GM18861 (cell line): ENCODE measurements around the gene PLEKHM3.

Source experiments
- ATAC-seq: cut with Tn5 transposase; IDR thresholded peaks from one replicate; pipeline ENCODE4 v1.9.1; 2021; ENCODE audit not compliant: unreplicated experiment

The PLEKHM3 gene

GRCh38 chr2:207993151-207993763 lies 32.1 kb downstream of the PLEKHM3 start:
- ATAC-seq, result no peak

- ATAC-seq, result no peak
Observed at GRCh38 chr2:207991944-207992343, 33.4 kb downstream of the PLEKHM3 start.

- ATAC-seq, result no peak
Observed at GRCh38 chr2:207990784-207991183, 34.5 kb downstream of the PLEKHM3 start.

GRCh38 chr2:207988975-207989374 lies 36.4 kb downstream of the PLEKHM3 start:
- ATAC-seq, result no peak

- ATAC-seq, result no peak
Observed at GRCh38 chr2:207987025-207987716, 38.2 kb downstream of the PLEKHM3 start.

- no peak for ATAC-seq
Observed at GRCh38 chr2:207984765-207985480, 40.4 kb downstream of the PLEKHM3 start.

- ATAC-seq, result peak; percentile 81
Observed at GRCh38 chr2:207983641-207984042, 41.7 kb downstream of the PLEKHM3 start.

GRCh38 chr2:207978177-207978948 lies 47.0 kb downstream of the PLEKHM3 start:
- ATAC-seq, result no peak

- ATAC-seq, result no peak
Observed at GRCh38 chr2:207975921-207976320, 49.4 kb downstream of the PLEKHM3 start.

GRCh38 chr2:207974216-207974605 lies 51.1 kb downstream of the PLEKHM3 start:
- no peak for ATAC-seq

- no peak for ATAC-seq
Observed at GRCh38 chr2:207970826-207971180, 54.5 kb downstream of the PLEKHM3 start.

- no peak for ATAC-seq
Observed at GRCh38 chr2:207970147-207970825, 55.0 kb downstream of the PLEKHM3 start.

GRCh38 chr2:207969249-207969648 lies 56.1 kb downstream of the PLEKHM3 start:
- no peak for ATAC-seq

- no peak for ATAC-seq
Observed at GRCh38 chr2:207967121-207967520, 58.2 kb downstream of the PLEKHM3 start.

GRCh38 chr2:207960911-207961310 lies 64.4 kb downstream of the PLEKHM3 start:
- ATAC-seq, result no peak

- no peak for ATAC-seq
Observed at GRCh38 chr2:207960090-207960489, 65.2 kb downstream of the PLEKHM3 start.

GRCh38 chr2:207956771-207957170 lies 68.6 kb downstream of the PLEKHM3 start:
- no peak for ATAC-seq

- ATAC-seq, result no peak
Observed at GRCh38 chr2:207955456-207955855, 69.9 kb downstream of the PLEKHM3 start.

GRCh38 chr2:207953354-207953753 lies 72.0 kb downstream of the PLEKHM3 start:
- ATAC-seq, result no peak

- ATAC-seq, result no peak
Observed at GRCh38 chr2:207952564-207953345, 72.6 kb downstream of the PLEKHM3 start.
